Fibroblast of skin of back (primary cell): Measurements from ENCODE around the gene MRPL58.
A peak's percentile ranks its signal among the peaks of the same experiment; 100 is the strongest.
"Not testable (repeated sequence)": the region's sequence is repeated elsewhere in the genome, so short reads cannot be mapped to it uniquely, and the experiment has no call there.

ENCODE experiments used
- DNase-seq: peaks from one replicate; pipeline ENCODE4 v3.0.0-alpha.2; 2013

The MRPL58 gene

GRCh38 chr17:75019710-75020109 lies 7.2 kb downstream of the MRPL58 start:
- DNase-seq: no peak

- DNase-seq: no peak
These were observed 8.1 kb downstream of the MRPL58 start for GRCh38 chr17:75020331-75021110.

GRCh38 chr17:75024686-75025397 lies 12.4 kb downstream of the MRPL58 start:
- DNase-seq: no peak

- DNase-seq: not testable (repeated sequence)
These were observed 12.9 kb downstream of the MRPL58 start for GRCh38 chr17:75025398-75025734.

- not testable (repeated sequence) for DNase-seq
These were observed 14.2 kb downstream of the MRPL58 start for GRCh38 chr17:75026650-75027049.

GRCh38 chr17:75030161-75030560 lies 17.7 kb downstream of the MRPL58 start:
- no peak for DNase-seq

GRCh38 chr17:75031972-75032719 lies 19.7 kb downstream of the MRPL58 start:
- peak; percentile 84 for DNase-seq

GRCh38 chr17:75032720-75033280 lies 20.3 kb downstream of the MRPL58 start:
- DNase-seq: peak; percentile 42

GRCh38 chr17:75033346-75034235 lies 21.1 kb downstream of the MRPL58 start:
- DNase-seq: peak; percentile 93

- DNase-seq: peak; percentile 90
These were observed 21.9 kb downstream of the MRPL58 start for GRCh38 chr17:75034236-75034908.

GRCh38 chr17:75036643-75037268 lies 24.3 kb downstream of the MRPL58 start:
- DNase-seq: peak; percentile 58

- no peak for DNase-seq
These were observed 26.8 kb downstream of the MRPL58 start for GRCh38 chr17:75039238-75039637.

- no peak for DNase-seq
These were observed 29.3 kb downstream of the MRPL58 start for GRCh38 chr17:75041656-75042280.

GRCh38 chr17:75043789-75044188 lies 31.3 kb downstream of the MRPL58 start:
- not testable (repeated sequence) for DNase-seq

GRCh38 chr17:75044716-75045115 lies 32.2 kb downstream of the MRPL58 start:
- DNase-seq: no peak

- not testable (repeated sequence) for DNase-seq
These were observed 33.5 kb downstream of the MRPL58 start for GRCh38 chr17:75045946-75046406.

GRCh38 chr17:75046407-75047289 lies 34.2 kb downstream of the MRPL58 start, which contains the start of the genes ATP5PD and KCTD2:
Gene ATP5PD, minus strand, starts transcription at chr17:75046969. Its CDS starts 4,319 bp downstream, at chr17:75042650.
Gene KCTD2, plus strand, starts transcription at chr17:75047225. Its CDS starts 26 bp downstream, at chr17:75047251.
- peak; percentile 97 for DNase-seq

GRCh38 chr17:75047398-75048098 lies 35.1 kb downstream of the MRPL58 start:
- no peak for DNase-seq
